Osteocyte (in vitro differentiated cells): ENCODE results near the gene FRS3. TPM values are rescaled to one million over a fixed set of nuclear protein-coding genes. Genes with fewer than 3 reads are reported as not detected.

Experiments used
- DNase-seq: peaks from one replicate; pipeline ENCODE4 v3.0.0; 2021; ENCODE audit warnings: mixed read lengths; ENCODE audit not compliant: unreplicated experiment; ENCODE audit errors: extremely low spot score
- H3K27ac Mint-ChIP-seq: one replicate; pipeline ENCODE4 v1.8.0; 2021; ENCODE audit warnings: mild to moderate bottlenecking, mixed read lengths; ENCODE audit not compliant: unreplicated experiment
- H3K27me3 Mint-ChIP-seq: one replicate; pipeline ENCODE4 v1.8.0; 2021; ENCODE audit warnings: mixed read lengths; ENCODE audit not compliant: unreplicated experiment
- H3K36me3 Mint-ChIP-seq: one replicate; pipeline ENCODE4 v1.8.0; 2021; ENCODE audit warnings: mixed read lengths; ENCODE audit not compliant: unreplicated experiment
- H3K4me1 Mint-ChIP-seq: one replicate; pipeline ENCODE4 v1.8.0; 2021; ENCODE audit warnings: mixed read lengths; ENCODE audit not compliant: unreplicated experiment
- H3K4me3 Mint-ChIP-seq: one replicate; pipeline ENCODE4 v1.8.0; 2021; ENCODE audit warnings: mild to moderate bottlenecking, moderate library complexity, mixed read lengths; ENCODE audit not compliant: unreplicated experiment
- H3K9me3 Mint-ChIP-seq: one replicate; pipeline ENCODE4 v1.8.0; 2021; ENCODE audit warnings: mixed read lengths; ENCODE audit not compliant: unreplicated experiment
- CTCF ChIP-seq: fragments of 200-600 bp; sonication (generic); IDR thresholded peaks from 2 replicates; pipeline ENCODE4 v1.5.0; 2021; ENCODE audit warnings: antibody characterized with exemption, mild to moderate bottlenecking, moderate library complexity
- total RNA-seq: library from RNA; stranded (reverse); gene quantifications from 2 replicates; pipeline ENCODE4 v1.2.1, GENCODE V29; 2021

FRS3 gene
- total RNA-seq, 1 donor from 2014 or later: 3.9 TPM

GRCh38 chr6:41732149-41732548 lies 47.6 kb downstream of the FRS3 start:
- no peak for TF ChIP-seq CTCF
- Mint-ChIP-seq H3K9me3 (no peaks in the 10 kb centered on the region), H3K4me3 (peak overlapping the region; percentile 12), H3K36me3 (no peaks in the 10 kb centered on the region), H3K4me1 (peaks cover 28% of the 10 kb centered on the region), H3K27ac (no peak overlapping the region), H3K27me3 (no peaks in the 10 kb centered on the region)
- no peak for DNase-seq

- Mint-ChIP-seq H3K36me3 (no peaks in the 10 kb centered on the region), H3K27me3 (no peaks in the 10 kb centered on the region), H3K4me3 (no peak overlapping the region), H3K9me3 (no peaks in the 10 kb centered on the region), H3K4me1 (peaks cover 28% of the 10 kb centered on the region), H3K27ac (no peak overlapping the region)
- TF ChIP-seq CTCF: no peak
- no peak for DNase-seq
Observed at GRCh38 chr6:41731561-41732086, 48.1 kb downstream of the FRS3 start.

- Mint-ChIP-seq H3K9me3 (no peaks in the 10 kb centered on the region), H3K4me1 (peaks cover 27% of the 10 kb centered on the region), H3K27ac (no peak overlapping the region), H3K36me3 (no peaks in the 10 kb centered on the region), H3K27me3 (no peaks in the 10 kb centered on the region), H3K4me3 (no peak overlapping the region)
- DNase-seq: no peak
- no peak for TF ChIP-seq CTCF
Observed at GRCh38 chr6:41730531-41731436, 48.9 kb downstream of the FRS3 start.

GRCh38 chr6:41729624-41730023 lies 50.1 kb downstream of the FRS3 start:
- Mint-ChIP-seq H3K4me3 (no peak overlapping the region), H3K4me1 (peaks cover 25% of the 10 kb centered on the region), H3K27ac (no peak overlapping the region), H3K27me3 (no peaks in the 10 kb centered on the region), H3K9me3 (no peaks in the 10 kb centered on the region), H3K36me3 (no peaks in the 10 kb centered on the region)
- DNase-seq: no peak
- no peak for TF ChIP-seq CTCF

- no peak for TF ChIP-seq CTCF
- H3K27ac Mint-ChIP-seq: no peak overlapping the region
- H3K4me1 Mint-ChIP-seq: peaks cover 29% of the 10 kb centered on the region
- H3K27me3 Mint-ChIP-seq: no peaks in the 10 kb centered on the region
- no peak for DNase-seq
- H3K4me3 Mint-ChIP-seq: no peak overlapping the region
- no peaks in the 10 kb centered on the region for H3K36me3 Mint-ChIP-seq
- no peaks in the 10 kb centered on the region for H3K9me3 Mint-ChIP-seq
Observed at GRCh38 chr6:41728954-41729353, 50.7 kb downstream of the FRS3 start.
